K562 (cell line): ENCODE data around the gene MAP3K6. TPM values are rescaled to one million over a fixed set of nuclear protein-coding genes. Genes with fewer than 3 reads are reported as not detected.
A peak's percentile ranks its signal among the peaks of the same experiment; 100 is the strongest.

Experiments used
- ATF1 ChIP-seq, 2 experiments: fragments of 450-650 bp in 1 of 2; IDR thresholded peaks; 2 replicates each; pipeline ENCODE4 v1.6.1; 2016; ENCODE audit warnings: missing compliant biosample characterization in 1 of 2, missing genetic modification characterization in 1 of 2
- BMI1 ChIP-seq: fragments of 150-350 bp; IDR thresholded peaks from 2 replicates; pipeline ENCODE4 v1.6.1; 2014; ENCODE audit warnings: low read length
- CAMTA2 ChIP-seq: fragments of 250-450 bp; sonication (Bioruptor Pico); conservative IDR thresholded peaks from 2 replicates; pipeline ENCODE4 v1.5.1; 2022
- CCNT2 ChIP-seq: IDR thresholded peaks from 2 replicates; pipeline ENCODE4 v1.6.1; 2011; ENCODE audit warnings: borderline replicate concordance, low read depth, mild to moderate bottlenecking, moderate library complexity, mixed read lengths, low read length; ENCODE audit not compliant: insufficient read length; ENCODE audit errors: extremely low read depth
- CREB5 ChIP-seq: fragments of 250-450 bp; sonication (Bioruptor Pico); IDR thresholded peaks from 2 replicates; pipeline ENCODE4 v1.5.0; 2020; ENCODE audit warnings: mild to moderate bottlenecking
- CXXC5 ChIP-seq: fragments of 250-450 bp; sonication (Bioruptor Pico); IDR thresholded peaks from 2 replicates; pipeline ENCODE4 v1.8.0; 2022; ENCODE audit warnings: inconsistent platforms, mild to moderate bottlenecking, moderate library complexity
- ETV6 ChIP-seq, 3 experiments: fragments of 150-350 bp in 1 of 3; sonication (generic) in 1 of 3; formaldehyde crosslinking in 1 of 3; IDR thresholded peaks; 2 replicates each; pipeline versions ENCODE4 v1.6.1 to v1.8.0; 2014 to 2022; ENCODE audit warnings: borderline replicate concordance in 2 of 3, low read depth in 2 of 3, antibody characterized with exemption in 1 of 3, low read length in 1 of 3, mild to moderate bottlenecking in 1 of 3, missing genetic modification reagents in 1 of 3
- FOSL1 ChIP-seq: fragments of 200-800 bp; sonication (Bioruptor generic); conservative IDR thresholded peaks from 2 replicates; pipeline ENCODE4 v1.6.1; 2016; ENCODE audit warnings: missing genetic modification characterization, missing compliant biosample characterization
- MITF ChIP-seq: IDR thresholded peaks from 2 replicates; pipeline ENCODE4 v1.6.1; 2014; ENCODE audit warnings: antibody characterized with exemption
- MTA1 ChIP-seq: fragments of 450-650 bp; IDR thresholded peaks from 2 replicates; pipeline ENCODE4 v1.6.1; 2017; ENCODE audit warnings: borderline replicate concordance
- MYNN ChIP-seq, 2 experiments: sonication (generic); formaldehyde crosslinking in 1 of 2; IDR thresholded peaks; 2 replicates each; pipeline versions ENCODE4 v1.5.0 to v1.6.1; 2016 to 2020; ENCODE audit warnings: antibody characterized with exemption in 1 of 2, missing genetic modification reagents in 1 of 2
- PTTG1 ChIP-seq: fragments of 450-650 bp; IDR thresholded peaks from 2 replicates; pipeline ENCODE4 v1.6.1; 2016; ENCODE audit warnings: low read depth, mild to moderate bottlenecking, missing genetic modification characterization, missing compliant biosample characterization
- PYGO2 ChIP-seq: fragments of 450-650 bp; IDR thresholded peaks from 2 replicates; pipeline ENCODE4 v1.6.1; 2016; ENCODE audit warnings: mild to moderate bottlenecking, missing genetic modification characterization, moderate library complexity, missing compliant biosample characterization
- RBM17 ChIP-seq: fragments of 200-400 bp; formaldehyde crosslinking; IDR thresholded peaks from 2 replicates; pipeline ENCODE4 v1.6.1; 2017; ENCODE audit warnings: low read depth, mild to moderate bottlenecking, low read length, borderline replicate concordance
- SP2 ChIP-seq: IDR thresholded peaks from 2 replicates; pipeline ENCODE4 v1.6.1; 2011; ENCODE audit warnings: mild to moderate bottlenecking, low read depth, low read length, moderate library complexity; ENCODE audit not compliant: poor library complexity, severe bottlenecking; ENCODE audit errors: extremely low read depth
- SRSF7 ChIP-seq: fragments of 200-400 bp; formaldehyde crosslinking; optimal IDR thresholded peaks from 2 replicates; pipeline ENCODE3; 2017; ENCODE audit warnings: mild to moderate bottlenecking, low read depth, low read length
- USF2 ChIP-seq: sonication (generic); formaldehyde crosslinking; IDR thresholded peaks from 2 replicates; pipeline ENCODE4 v1.5.0; 2020; ENCODE audit warnings: missing genetic modification reagents
- ZBTB2 ChIP-seq: fragments of 450-650 bp; IDR thresholded peaks from 2 replicates; pipeline ENCODE4 v1.6.1; 2016; ENCODE audit warnings: antibody characterized with exemption
- ZC3H8 ChIP-seq: fragments of 450-650 bp; IDR thresholded peaks from 2 replicates; pipeline ENCODE4 v1.6.1; 2017
- ZNF184 ChIP-seq: sonication (generic); formaldehyde crosslinking; IDR thresholded peaks from 2 replicates; pipeline ENCODE4 v1.5.0; 2020; ENCODE audit warnings: missing genetic modification reagents
- ZNF408 ChIP-seq: fragments of 250-450 bp; sonication (Bioruptor Pico); IDR thresholded peaks from 2 replicates; pipeline ENCODE4 v1.4.0; 2020; ENCODE audit warnings: low read depth, mild to moderate bottlenecking, moderate library complexity
- polyA plus RNA-seq, 8 experiments: library from polyadenylated mRNA; depleted of rRNA in 4 of 8; stranded (reverse) in 5 of 8; unstranded in 3 of 8; fragments of >200 nt; fragmentation: Nextera tagmentation in 2 of 8; fragmentation: Illumina TruSeq in 1 of 8; extraction: Ambion mirVana in 2 of 8; extraction: Trizol in 1 of 8; gene quantifications; 2 replicates each; pipeline versions ENCODE4 v1.2.1 to v1.2.3, GENCODE V29; 2011 to 2014; ENCODE audit warnings: inconsistent platforms in 1 of 8, missing spikeins in 1 of 8
- total RNA-seq, 7 experiments: library from RNA; depleted of rRNA in 6 of 7; stranded (reverse); fragments of >200 nt in 6 of 7; fragmentation: Illumina TruSeq in 2 of 7; extraction: Trizol in 2 of 7; gene quantifications; 2 replicates each; pipeline versions ENCODE4 v1.2.1 to v1.2.3, GENCODE V29; 2011 to 2021; ENCODE audit warnings: low replicate concordance in 1 of 7

MAP3K6 gene
- total and polyA plus RNA-seq, 9 of the 15 experiments (the other 6 are each of a cell fraction or from before 2014, with no cell fraction given), result 0.99 to 21.9 (median 7.0) TPM

GRCh38 chr1:27392778-27393635 lies 26.2 kb upstream of the MAP3K6 start (continued):
- TF ChIP-seq USF2 (CRISPR knock-in tag) (no peak), MITF (no peak), CCNT2 (no peak), ZNF184 (CRISPR knock-in tag) (no peak), ZNF408 (no peak), ETV6 (IDR thresholded peaks at IDR 0.05; ENCODE audit: borderline replicate concordance in 1 of 2, low read depth in 2 of 2, low read length in 1 of 2) (no peak), ETV6 (CRISPR knock-in tag; IDR thresholded peaks at IDR 0.05; ENCODE audit: borderline replicate concordance) (no peak), ZBTB2 (no peak; the same call in 1 of the 2 replicates), PYGO2 (tag) (no peak), SP2 (no peak), CREB5 (CRISPR knock-in tag) (no peak), PTTG1 (tag) (no peak), CXXC5 (CRISPR knock-in tag) (no peak), SRSF7 (no peak), BMI1 (no peak), MYNN (IDR thresholded peaks at IDR 0.05) (no peak), MYNN (CRISPR knock-in tag; IDR thresholded peaks at IDR 0.05) (no peak), RBM17 (no peak), ATF1 (CRISPR knock-in tag; IDR thresholded peaks at IDR 0.05) (no peak), ATF1 (tag; IDR thresholded peaks at IDR 0.05) (peak; percentile 90), ZC3H8 (no peak), FOSL1 (tag) (peak; percentile 91), CAMTA2 (CRISPR knock-in tag) (0 out of 2 replicates have a peak, but pooled peaks have one; percentile 73), MTA1 (0 out of 2 replicates have a peak, but pooled peaks have one; percentile 14)
